Smooth muscle cell (in vitro differentiated cells): Measurements from ENCODE around the gene SYT13. TPM values are rescaled to one million over a fixed set of nuclear protein-coding genes. Genes with fewer than 3 reads are reported as not detected.

Experiments used
- DNase-seq: peaks from one replicate; lab custom pipeline; 2025; ENCODE audit not compliant: unreplicated experiment; lab: John Stamatoyannopoulos, UW
- H2AFZ ChIP-seq: fragments of 200-600 bp; sonication (generic); 2 replicates; pipeline ENCODE4 v1.6.0; 2016; ENCODE audit warnings: antibody characterized with exemption, low read depth, mild to moderate bottlenecking
- H3F3A ChIP-seq: fragments of 200-600 bp; sonication (generic); 2 replicates; pipeline ENCODE4 v1.6.0; 2017; ENCODE audit warnings: antibody characterized with exemption, low read depth
- H3K27ac ChIP-seq: fragments of 200-600 bp; sonication (generic); 2 replicates; pipeline ENCODE4 v1.5.1; 2016; ENCODE audit warnings: low read depth, mild to moderate bottlenecking
- H3K27me3 ChIP-seq: fragments of 200-600 bp; sonication (generic); 2 replicates; pipeline ENCODE4 v1.6.1; 2016; ENCODE audit warnings: low read depth, mild to moderate bottlenecking
- H3K36me3 ChIP-seq: fragments of 200-600 bp; sonication (generic); 2 replicates; pipeline ENCODE4 v1.5.1; 2016; ENCODE audit warnings: low read depth
- H3K4me1 ChIP-seq: fragments of 200-600 bp; sonication (generic); 2 replicates; pipeline ENCODE4 v1.5.1; 2016; ENCODE audit warnings: low read depth
- H3K4me2 ChIP-seq: fragments of 200-600 bp; sonication (generic); 2 replicates; pipeline ENCODE4 v1.6.0; 2016; ENCODE audit warnings: mild to moderate bottlenecking
- H3K4me3 ChIP-seq: fragments of 200-600 bp; sonication (generic); 2 replicates; pipeline ENCODE4 v1.5.1; 2016; ENCODE audit warnings: mild to moderate bottlenecking
- H3K79me2 ChIP-seq: fragments of 200-600 bp; sonication (generic); 2 replicates; pipeline ENCODE4 v1.6.0; 2016; ENCODE audit warnings: low read depth, mild to moderate bottlenecking
- H3K9ac ChIP-seq: fragments of 200-600 bp; sonication (generic); 2 replicates; pipeline ENCODE4 v1.6.0; 2016; ENCODE audit warnings: low read depth
- H3K9me3 ChIP-seq: fragments of 200-600 bp; sonication (generic); replicated peaks from 2 replicates; pipeline ENCODE4 v1.5.1; 2016; ENCODE audit warnings: low read depth
- H4K20me1 ChIP-seq: fragments of 200-600 bp; sonication (generic); 2 replicates; pipeline ENCODE4 v1.6.0; 2016; ENCODE audit warnings: low read depth
- WGBS: methylation state at CpG from one replicate; pipeline ENCODE4 v1.1.7; 2016; ENCODE audit warnings: low lambda C conversion rate; 5-methylcytosine and 5-hydroxymethylcytosine counted together
- polyA plus RNA-seq: library from polyadenylated mRNA; unstranded; fragments of >200 nt; fragmentation: Nextera tagmentation; extraction: Ambion mirVana; gene quantifications from 2 replicates; pipeline ENCODE4 v1.2.1, GENCODE V29; 2016
- total RNA-seq: library from RNA; depleted of rRNA; stranded (reverse); fragments of >200 nt; gene quantifications from 2 replicates; pipeline ENCODE4 v1.2.3, GENCODE V29; 2014
- TF ChIP-seq, protein P1 (sequence below): fragments of 200-600 bp; sonication (generic); IDR thresholded peaks from 2 replicates; pipeline ENCODE4 v1.5.1; 2017; ENCODE audit warnings: borderline replicate concordance, mild to moderate bottlenecking, antibody characterized with exemption; ENCODE audit not compliant: insufficient read depth, poor library complexity, severe bottlenecking

Gene SYT13
- total and polyA plus RNA-seq, 2 experiments from 2014 or later: 0.47 to 1.3 TPM

DNA sequence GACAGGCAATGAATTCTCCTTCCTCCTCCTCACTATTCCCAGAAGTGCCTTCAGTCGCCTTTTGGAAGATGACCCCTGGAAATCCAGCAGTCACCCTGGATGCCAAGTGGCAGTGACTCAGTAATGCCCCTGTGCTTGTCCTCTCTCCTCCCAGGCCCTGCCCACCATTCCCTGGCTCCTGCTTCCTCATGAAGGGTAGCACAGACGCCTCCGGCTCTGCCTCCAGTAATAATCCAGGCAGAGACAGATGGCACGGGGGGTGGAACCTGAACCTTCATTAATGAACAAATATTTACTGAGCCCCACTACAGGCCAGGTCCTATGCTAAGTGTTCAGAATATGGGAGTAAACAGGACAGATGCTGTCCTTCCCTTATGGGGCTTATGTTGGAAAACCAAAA, 23.2 kb downstream of the SYT13 start:
- no peak overlapping the region for H2AFZ ChIP-seq
- no peak overlapping the region for H3K9ac ChIP-seq
- no peaks in the 10 kb centered on the region for H3K27me3 ChIP-seq
- no peak overlapping the region for H3K4me3 ChIP-seq
- no peaks in the 10 kb centered on the region for H3K79me2 ChIP-seq
- H3K27ac ChIP-seq: no peak overlapping the region
- H3K9me3 ChIP-seq: no peaks in the 10 kb centered on the region
- WGBS: 78% methylated on average over 4 of the region's 4 CpGs
- no peak overlapping the region for H3K4me2 ChIP-seq
- DNase-seq: no peak
- no peaks in the 10 kb centered on the region for H3K36me3 ChIP-seq
- H3K4me1 ChIP-seq: no peaks in the 10 kb centered on the region
- TF ChIP-seq, protein P1, sequence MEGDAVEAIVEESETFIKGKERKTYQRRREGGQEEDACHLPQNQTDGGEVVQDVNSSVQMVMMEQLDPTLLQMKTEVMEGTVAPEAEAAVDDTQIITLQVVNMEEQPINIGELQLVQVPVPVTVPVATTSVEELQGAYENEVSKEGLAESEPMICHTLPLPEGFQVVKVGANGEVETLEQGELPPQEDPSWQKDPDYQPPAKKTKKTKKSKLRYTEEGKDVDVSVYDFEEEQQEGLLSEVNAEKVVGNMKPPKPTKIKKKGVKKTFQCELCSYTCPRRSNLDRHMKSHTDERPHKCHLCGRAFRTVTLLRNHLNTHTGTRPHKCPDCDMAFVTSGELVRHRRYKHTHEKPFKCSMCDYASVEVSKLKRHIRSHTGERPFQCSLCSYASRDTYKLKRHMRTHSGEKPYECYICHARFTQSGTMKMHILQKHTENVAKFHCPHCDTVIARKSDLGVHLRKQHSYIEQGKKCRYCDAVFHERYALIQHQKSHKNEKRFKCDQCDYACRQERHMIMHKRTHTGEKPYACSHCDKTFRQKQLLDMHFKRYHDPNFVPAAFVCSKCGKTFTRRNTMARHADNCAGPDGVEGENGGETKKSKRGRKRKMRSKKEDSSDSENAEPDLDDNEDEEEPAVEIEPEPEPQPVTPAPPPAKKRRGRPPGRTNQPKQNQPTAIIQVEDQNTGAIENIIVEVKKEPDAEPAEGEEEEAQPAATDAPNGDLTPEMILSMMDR: no peak
- no peaks in the 10 kb centered on the region for H4K20me1 ChIP-seq
- no peaks in the 10 kb centered on the region for H3F3A ChIP-seq

DNA sequence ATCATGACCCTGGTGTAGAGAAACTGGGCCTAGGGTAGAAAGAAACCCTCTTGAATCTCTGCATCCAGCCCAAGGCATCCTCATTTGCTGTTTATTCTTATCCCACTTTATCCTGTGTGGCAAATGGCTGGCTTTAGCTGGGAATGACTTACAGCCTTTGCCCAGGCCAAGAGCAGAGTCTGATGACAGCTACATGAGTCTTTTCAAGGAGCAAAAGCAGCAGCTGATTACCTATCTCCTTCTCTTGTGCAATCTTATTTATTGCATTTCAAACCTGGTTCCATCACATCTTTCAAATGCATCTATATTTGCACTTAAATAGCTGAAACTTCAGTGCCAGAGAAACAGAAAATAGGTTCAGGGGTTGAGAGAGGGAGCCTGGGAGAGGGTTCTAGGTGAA, 26.1 kb downstream of the SYT13 start:
- TF ChIP-seq, protein P1: no peak
- H3K79me2 ChIP-seq: no peaks in the 10 kb centered on the region
- H3K36me3 ChIP-seq: no peaks in the 10 kb centered on the region
- H3K4me3 ChIP-seq: no peak overlapping the region
- no peak overlapping the region for H3K4me2 ChIP-seq
- no peaks in the 10 kb centered on the region for H3F3A ChIP-seq
- H3K9me3 ChIP-seq: no peaks in the 10 kb centered on the region
- no peak for DNase-seq
- no peaks in the 10 kb centered on the region for H4K20me1 ChIP-seq
- H3K27me3 ChIP-seq: no peaks in the 10 kb centered on the region
- H2AFZ ChIP-seq: no peak overlapping the region
- H3K9ac ChIP-seq: no peak overlapping the region
- H3K27ac ChIP-seq: no peak overlapping the region
- no peaks in the 10 kb centered on the region for H3K4me1 ChIP-seq

DNA sequence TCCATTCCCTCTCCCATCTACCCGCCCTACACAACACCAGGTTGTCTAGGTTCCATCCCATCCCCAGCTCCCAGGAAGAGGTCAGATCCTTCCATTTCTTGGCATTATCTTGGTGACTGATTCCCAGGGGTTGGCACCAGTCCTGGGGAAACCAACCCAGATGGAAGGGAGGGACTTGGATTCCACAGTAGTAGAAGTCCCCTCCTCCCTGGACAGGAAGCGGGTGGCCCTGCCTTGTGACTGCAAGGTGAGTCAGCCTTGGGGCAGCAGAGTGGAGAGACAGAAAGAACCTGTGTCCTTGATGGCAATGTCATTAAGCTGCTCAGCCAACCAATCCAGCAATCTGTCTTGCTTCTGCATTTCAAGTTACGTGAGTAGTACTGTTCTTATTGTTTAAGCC, 26.5 kb downstream of the SYT13 start:
- Histone ChIP-seq H3K27ac (no peak overlapping the region), H3K9ac (no peak overlapping the region), H3K36me3 (no peaks in the 10 kb centered on the region), H3K79me2 (no peaks in the 10 kb centered on the region), H3K4me1 (no peaks in the 10 kb centered on the region), H3K27me3 (no peaks in the 10 kb centered on the region), H4K20me1 (no peaks in the 10 kb centered on the region), H3K4me2 (no peak overlapping the region), H3F3A (no peaks in the 10 kb centered on the region), H3K4me3 (no peak overlapping the region), H2AFZ (no peak overlapping the region), H3K9me3 (no peaks in the 10 kb centered on the region)
- no peak for DNase-seq
- WGBS: 83% methylated on average over 3 of the region's 3 CpGs
- TF ChIP-seq, protein P1: no peak

DNA sequence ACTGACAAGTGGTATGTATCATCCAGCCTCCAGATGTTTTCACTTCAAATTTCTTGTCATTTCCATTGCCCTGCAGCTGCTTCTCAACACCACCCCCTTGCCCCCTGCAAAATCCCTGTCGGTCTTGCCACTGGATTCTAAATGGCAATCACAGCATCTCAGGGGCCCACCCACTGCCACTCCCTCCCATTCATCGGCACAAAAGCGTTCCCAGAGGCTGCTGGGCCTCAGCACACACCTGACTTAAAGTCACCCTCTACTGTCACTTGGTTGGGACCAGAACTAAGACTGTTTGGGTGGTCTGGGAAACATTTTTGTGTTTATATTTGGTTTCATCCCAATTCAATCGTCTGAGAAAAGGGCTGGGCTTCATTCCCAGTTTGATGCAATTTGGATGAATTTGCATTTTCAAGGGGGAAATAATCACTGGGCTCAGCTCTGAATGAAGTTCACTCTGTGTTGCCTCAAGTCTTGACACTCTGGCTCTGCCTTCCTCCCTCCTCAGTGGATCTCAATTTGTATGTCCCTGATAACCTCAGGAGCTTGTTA, 27.1 kb downstream of the SYT13 start:
- no peaks in the 10 kb centered on the region for H3K27me3 ChIP-seq
- no peak overlapping the region for H3K4me3 ChIP-seq
- H3K9me3 ChIP-seq: no peaks in the 10 kb centered on the region
- H3K4me2 ChIP-seq: no peak overlapping the region
- H3K27ac ChIP-seq: no peak overlapping the region
- H3F3A ChIP-seq: no peaks in the 10 kb centered on the region
- H3K9ac ChIP-seq: no peak overlapping the region
- WGBS: 38% methylated on average over 4 of the region's 4 CpGs
- no peaks in the 10 kb centered on the region for H4K20me1 ChIP-seq
- H2AFZ ChIP-seq: no peak overlapping the region
- H3K36me3 ChIP-seq: no peaks in the 10 kb centered on the region
- no peaks in the 10 kb centered on the region for H3K4me1 ChIP-seq
- TF ChIP-seq, protein P1: no peak
- H3K79me2 ChIP-seq: no peaks in the 10 kb centered on the region
- no peak for DNase-seq
